Measurements from ENCODE around the gene EYA3. TPM values are rescaled to one million over a fixed set of nuclear protein-coding genes. Genes with fewer than 3 reads are reported as not detected.

The EYA3 gene
- total and polyA plus RNA-seq, 2 of the 8 experiments (the other 6 are each of a cell fraction or from before 2014, with no cell fraction given), result 15.0 to 33.9 TPM

DNA sequence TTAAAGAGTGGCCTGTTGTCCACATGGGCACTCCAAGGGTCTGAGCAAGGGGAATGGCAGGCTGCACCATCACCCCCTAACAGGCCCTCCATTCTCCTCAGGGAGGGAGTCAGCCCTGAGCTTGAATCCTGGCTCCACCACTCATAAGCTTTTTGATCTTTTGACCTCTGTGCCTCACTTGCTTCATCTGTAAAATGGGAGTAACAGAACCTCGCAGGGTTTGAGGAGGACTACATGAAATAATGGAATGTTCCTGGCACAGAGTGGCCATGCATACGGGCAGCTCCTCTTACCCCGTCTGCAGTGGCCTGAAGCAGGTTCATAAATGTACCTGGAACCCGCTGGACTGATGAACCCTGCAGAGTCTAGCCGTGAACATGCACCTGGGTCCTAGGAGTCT, 130.8 kb downstream of the EYA3 start (continued):
- TF ChIP-seq CHD7 (IDR thresholded peaks at IDR 0.05; ENCODE audit: insufficient replicate concordance, low read length), result no peak
- TF ChIP-seq TAF1 (IDR thresholded peaks at IDR 0.05; ENCODE audit: low read depth, low read length), result no peak
- TF ChIP-seq CHD2 (IDR thresholded peaks at IDR 0.05; ENCODE audit: low read length), result no peak
- no peak for TF ChIP-seq SP4 (IDR thresholded peaks at IDR 0.05; ENCODE audit: low read length)
- no peak for TF ChIP-seq PHF8 (conservative IDR thresholded peaks at IDR 0.05; ENCODE audit: low read depth, low read length)
- TF ChIP-seq NANOG (IDR thresholded peaks at IDR 0.05; ENCODE audit: insufficient read depth, low read depth, low read length, poor library complexity, severe bottlenecking), result no peak
- TF ChIP-seq NRF1 (IDR thresholded peaks at IDR 0.05; ENCODE audit: low read depth, low read length), result no peak
- TF ChIP-seq BRCA1 (IDR thresholded peaks at IDR 0.05; ENCODE audit: low read depth, low read length), result no peak
- no peak for TF ChIP-seq RFX5 (IDR thresholded peaks at IDR 0.05; ENCODE audit: borderline replicate concordance, low read depth, low read length)
- no peak for TF ChIP-seq YY1 (IDR thresholded peaks at IDR 0.05; ENCODE audit: low read depth, low read length)
- TF ChIP-seq HDAC2 (IDR thresholded peaks at IDR 0.05; ENCODE audit: borderline replicate concordance in 1 of 2, low read depth in 2 of 2, low read length in 2 of 2), result no peak
- TF ChIP-seq POLR2AphosphoS5 (IDR thresholded peaks at IDR 0.05; ENCODE audit: low read depth, low read length), result no peak
- TF ChIP-seq KDM1A (IDR thresholded peaks at IDR 0.05; ENCODE audit: borderline replicate concordance, low read length), result no peak

Measured in H1 (cell line).